Common myeloid progenitor, CD34-positive (primary cell): ENCODE results near the gene OR52B2.
A peak's percentile ranks its signal among the peaks of the same experiment; 100 is the strongest.

Experiments
- CTCF ChIA-PET: fragments of 350-600 bp; sonication (Branson Sonifier 250); formaldehyde crosslinking; loops from one replicate; lab custom pipeline; 2021; ENCODE audit warnings: antibody characterized with exemption; lab: Charles Lee
- POLR2A ChIA-PET: fragments of 350-600 bp; sonication (Branson Sonifier 250); formaldehyde crosslinking; loops from one replicate; lab custom pipeline; 2021; ENCODE audit warnings: antibody characterized with exemption; lab: Charles Lee
- DNase-seq, 3 donors: peaks; one replicate each; pipeline versions ENCODE4 v3.0.0 to v3.0.0-alpha.2; 2013
- H3K27ac ChIP-seq, 2 experiments: 1 replicate in 1 of 2; 2 replicates in 1 of 2; pipeline ENCODE4 v1.7.0; 2013; ENCODE audit warnings: inconsistent platforms in 2 of 2, low read length in 2 of 2, mild to moderate bottlenecking in 2 of 2, low read depth in 1 of 2, moderate library complexity in 1 of 2; ENCODE audit not compliant: severe bottlenecking in 2 of 2, insufficient read depth in 1 of 2, poor library complexity in 1 of 2
- H3K27me3 ChIP-seq, 5 experiments: replicated peaks in 2 of 5; 1 replicate in 3 of 5; 2 replicates in 2 of 5; pipeline versions ENCODE4 v1.6.1 to v1.7.0; 2013; ENCODE audit warnings: low read length in 4 of 5, mild to moderate bottlenecking in 2 of 5, moderate library complexity in 2 of 5, inconsistent platforms in 1 of 5; ENCODE audit not compliant: insufficient read depth in 5 of 5, control insufficient read depth in 4 of 5
- H3K36me3 ChIP-seq, 4 experiments: 1 replicate in 2 of 4; 2 replicates in 2 of 4; pipeline versions ENCODE4 v1.6.1 to v1.7.0; 2013; ENCODE audit warnings: low read length in 3 of 4, control low read depth in 1 of 4, mild to moderate bottlenecking in 1 of 4; ENCODE audit not compliant: control insufficient read depth in 4 of 4, insufficient read depth in 4 of 4
- H3K4me1 ChIP-seq, 4 experiments: 1 replicate in 3 of 4; 2 replicates in 1 of 4; pipeline versions ENCODE4 v1.6.1 to v1.7.1; 2013; ENCODE audit warnings: low read length in 3 of 4, mild to moderate bottlenecking in 3 of 4, control low read depth in 1 of 4, inconsistent platforms in 1 of 4, moderate library complexity in 1 of 4; ENCODE audit not compliant: control insufficient read depth in 4 of 4, insufficient read depth in 4 of 4; ENCODE audit errors: control extremely low read depth in 1 of 4
- H3K4me3 ChIP-seq, 7 experiments: 1 replicate in 4 of 7; 2 replicates in 3 of 7; pipeline versions ENCODE4 v1.5.1 to v1.7.0; 2013; ENCODE audit warnings: mild to moderate bottlenecking in 7 of 7, low read length in 6 of 7, moderate library complexity in 6 of 7, inconsistent platforms in 2 of 7, low read depth in 2 of 7, control low read depth in 1 of 7; ENCODE audit not compliant: insufficient read depth in 4 of 7, control insufficient read depth in 1 of 7; ENCODE audit errors: extremely low read depth in 1 of 7
- H3K9me3 ChIP-seq, 5 experiments: 1 replicate in 4 of 5; 2 replicates in 1 of 5; pipeline versions ENCODE4 v1.6.1 to v1.7.1; 2013; ENCODE audit warnings: low read length in 4 of 5, mild to moderate bottlenecking in 2 of 5, inconsistent platforms in 1 of 5, low read depth in 1 of 5, moderate library complexity in 1 of 5; ENCODE audit not compliant: control insufficient read depth in 4 of 5, insufficient read depth in 2 of 5; ENCODE audit errors: control extremely low read depth in 1 of 5
- WGBS: methylation state at CpG from one replicate; pipeline ENCODE4 v1.1.5; 2013; ENCODE audit not compliant: insufficient coverage; 5-methylcytosine and 5-hydroxymethylcytosine counted together

The OR52B2 gene

GRCh38 chr11:6199174-6199810 lies 29.2 kb upstream of the OR52B2 start, which contains the start of gene OR52W1:
Gene OR52W1, plus strand, starts transcription at chr11:6199224. Its CDS starts 0 bp downstream, at chr11:6199224.
- Histone ChIP-seq H3K27me3 (peaks cover 0 to 2% (median 0%) of the 10 kb centered on the region in 5 experiments), H3K4me3 (no peak within 1 kb of the TSS), H3K9me3 (no peaks in the 10 kb centered on the region), H3K27ac (no peak within 1 kb of the TSS), H3K36me3 (peaks cover 0 to 2% (median 0%) of the 10 kb centered on the region in 4 experiments), H3K4me1 (peaks cover 0 to 11% (median 6%) of the 10 kb centered on the region in 4 experiments)
- no peak for DNase-seq
- ChIA-PET POLR2A (no interaction called here), CTCF (interaction anchor here (1.1 kb wide), 1 partner anchor 29 kb away, joined by 3 read pairs; no protein-coding TSS in a partner anchor)
- 97% methylated on average over 5 of the region's 5 CpGs for WGBS

GRCh38 chr11:6197466-6198200 lies 27.5 kb upstream of the OR52B2 start:
- Histone ChIP-seq H3K4me3 (no peak overlapping the region), H3K9me3 (no peaks in the 10 kb centered on the region), H3K27ac (no peak overlapping the region), H3K27me3 (peaks cover 0 to 2% (median 0%) of the 10 kb centered on the region in 5 experiments), H3K4me1 (peaks cover 0 to 11% (median 4%) of the 10 kb centered on the region in 4 experiments), H3K36me3 (no peaks in the 10 kb centered on the region)
- 98% methylated on average over 4 of the region's 4 CpGs for WGBS
- ChIA-PET CTCF (interaction anchor here (1.1 kb wide), 1 partner anchor 31 kb away, joined by 3 read pairs; no protein-coding TSS in a partner anchor), POLR2A (no interaction called here)
- no peak for DNase-seq

- Histone ChIP-seq H3K9me3 (no peaks in the 10 kb centered on the region), H3K27me3 (peaks cover 0 to 2% (median 0%) of the 10 kb centered on the region in 5 experiments), H3K4me3 (no peak overlapping the region), H3K4me1 (peaks cover 0 to 11% (median 3%) of the 10 kb centered on the region in 4 experiments), H3K27ac (no peak overlapping the region), H3K36me3 (no peaks in the 10 kb centered on the region)
- peak in 2 of 3 donors; percentile 1 to 6 for DNase-seq
- 100% methylated on average over 2 of the region's 4 CpGs for WGBS
- CTCF ChIA-PET: no interaction called here
- POLR2A ChIA-PET: no interaction called here
These were observed 26.3 kb upstream of the OR52B2 start for GRCh38 chr11:6196396-6196795.

- Histone ChIP-seq H3K9me3 (no peaks in the 10 kb centered on the region), H3K27me3 (peaks cover 0 to 2% (median 0%) of the 10 kb centered on the region in 5 experiments), H3K27ac (no peak overlapping the region), H3K4me1 (peaks cover 0 to 7% (median 0%) of the 10 kb centered on the region in 4 experiments), H3K4me3 (no peak overlapping the region), H3K36me3 (no peaks in the 10 kb centered on the region)
- WGBS: 80% methylated on average over 1 of the region's 1 CpG
- ChIA-PET CTCF (no interaction called here), POLR2A (no interaction called here)
- no peak for DNase-seq
These were observed 24.0 kb upstream of the OR52B2 start for GRCh38 chr11:6194065-6194581.

- Histone ChIP-seq H3K9me3 (no peaks in the 10 kb centered on the region), H3K4me3 (no peak overlapping the region), H3K27me3 (peaks cover 0 to 2% (median 0%) of the 10 kb centered on the region in 5 experiments), H3K36me3 (no peaks in the 10 kb centered on the region), H3K4me1 (peaks cover 0 to 7% (median 0%) of the 10 kb centered on the region in 4 experiments), H3K27ac (no peak overlapping the region)
- peak in 2 of 3 donors; percentile 4 to 7 for DNase-seq
- ChIA-PET CTCF (interaction anchor here (1.0 kb wide), 1 partner anchor 9 kb away, joined by 3 read pairs; no protein-coding TSS in a partner anchor), POLR2A (no interaction called here)
These were observed 21.6 kb upstream of the OR52B2 start for GRCh38 chr11:6191742-6192141.

GRCh38 chr11:6175440-6175839 lies 5.3 kb upstream of the OR52B2 start:
- Histone ChIP-seq H3K27me3 (peaks cover 0 to 2% (median 0%) of the 10 kb centered on the region in 5 experiments), H3K4me1 (no peaks in the 10 kb centered on the region), H3K36me3 (no peaks in the 10 kb centered on the region), H3K9me3 (no peaks in the 10 kb centered on the region), H3K27ac (no peak overlapping the region), H3K4me3 (no peak overlapping the region)
- POLR2A ChIA-PET: no interaction called here
- WGBS: 91% methylated on average over 2 of the region's 2 CpGs
- CTCF ChIA-PET: interaction anchor here (1.1 kb wide), 1 partner anchor 18 kb away, joined by 3 read pairs; no protein-coding TSS in a partner anchor
- no peak for DNase-seq
